ENCODE results near the gene PPP2R3A.
"Not testable (repeated sequence)": the region's sequence is repeated elsewhere in the genome, so short reads cannot be mapped to it uniquely, and the experiment has no call there.

PPP2R3A gene

DNA sequence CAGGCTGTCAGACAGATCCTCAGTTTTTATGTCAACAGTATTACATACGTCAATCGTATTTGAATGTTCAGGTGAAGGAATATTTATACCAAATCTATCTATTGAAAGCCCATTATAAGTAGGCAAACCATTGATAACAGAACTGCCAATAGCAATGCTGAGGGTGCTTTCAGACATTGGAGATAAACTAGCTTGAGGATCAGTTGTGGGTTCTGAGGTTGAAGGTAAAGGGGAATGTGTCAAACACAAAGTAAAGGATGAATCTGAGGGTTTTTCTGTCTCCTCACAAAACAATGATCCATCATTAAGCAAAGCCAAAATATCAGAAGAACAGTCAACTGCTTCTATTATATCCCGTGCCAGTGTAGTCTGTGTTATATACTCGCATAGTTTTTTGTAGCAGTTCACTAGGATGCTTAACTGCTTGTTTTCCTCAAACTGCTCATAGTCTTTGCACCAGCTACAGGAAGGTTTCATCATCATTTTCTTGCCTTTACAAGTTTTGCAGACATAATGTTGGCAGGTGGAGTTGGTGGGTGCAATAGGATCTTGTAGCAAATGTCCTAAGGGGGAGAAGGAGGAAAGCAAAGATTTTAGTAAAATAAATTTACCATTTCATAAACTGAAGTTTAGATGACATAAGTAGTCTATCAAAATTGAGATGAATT, 186.8 kb downstream of the PPP2R3A start:
- Mint-ChIP-seq H3K27me3 (ENCODE audit: low read depth, poor library complexity) (no peaks in the 10 kb centered on the region), H3K9me3 (peaks cover 2% of the 10 kb centered on the region), H3K36me3 (ENCODE audit: low read depth) (peaks cover 62% of the 10 kb centered on the region), H3K4me1 (peaks cover 5% of the 10 kb centered on the region), H3K4me3 (no peak overlapping the region), H3K27ac (peak overlapping the region; percentile 90)
- no peak for DNase-seq
- TF ChIP-seq, protein P1, sequence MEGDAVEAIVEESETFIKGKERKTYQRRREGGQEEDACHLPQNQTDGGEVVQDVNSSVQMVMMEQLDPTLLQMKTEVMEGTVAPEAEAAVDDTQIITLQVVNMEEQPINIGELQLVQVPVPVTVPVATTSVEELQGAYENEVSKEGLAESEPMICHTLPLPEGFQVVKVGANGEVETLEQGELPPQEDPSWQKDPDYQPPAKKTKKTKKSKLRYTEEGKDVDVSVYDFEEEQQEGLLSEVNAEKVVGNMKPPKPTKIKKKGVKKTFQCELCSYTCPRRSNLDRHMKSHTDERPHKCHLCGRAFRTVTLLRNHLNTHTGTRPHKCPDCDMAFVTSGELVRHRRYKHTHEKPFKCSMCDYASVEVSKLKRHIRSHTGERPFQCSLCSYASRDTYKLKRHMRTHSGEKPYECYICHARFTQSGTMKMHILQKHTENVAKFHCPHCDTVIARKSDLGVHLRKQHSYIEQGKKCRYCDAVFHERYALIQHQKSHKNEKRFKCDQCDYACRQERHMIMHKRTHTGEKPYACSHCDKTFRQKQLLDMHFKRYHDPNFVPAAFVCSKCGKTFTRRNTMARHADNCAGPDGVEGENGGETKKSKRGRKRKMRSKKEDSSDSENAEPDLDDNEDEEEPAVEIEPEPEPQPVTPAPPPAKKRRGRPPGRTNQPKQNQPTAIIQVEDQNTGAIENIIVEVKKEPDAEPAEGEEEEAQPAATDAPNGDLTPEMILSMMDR (IDR thresholded peaks at IDR 0.05): no peak

DNA sequence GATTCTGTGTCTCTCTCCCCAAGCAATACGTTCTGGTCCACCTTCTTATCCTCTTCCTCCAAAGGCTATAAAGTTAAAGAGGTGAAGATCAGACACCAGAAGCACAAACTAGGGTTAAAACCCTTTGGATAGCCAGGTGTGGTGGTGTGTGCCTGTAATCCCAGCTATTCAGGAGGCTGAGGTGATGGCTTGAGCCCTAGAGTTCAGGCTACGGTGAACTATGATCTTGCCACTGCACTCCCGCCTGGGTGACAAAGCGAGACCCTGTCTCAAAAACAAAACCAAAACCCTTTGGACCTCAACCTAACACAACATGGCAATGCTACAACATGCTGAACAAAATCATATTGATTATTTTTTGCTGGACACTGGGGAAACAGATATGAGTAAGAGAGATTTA, 187.4 kb downstream of the PPP2R3A start:
- no peak overlapping the region for H3K4me3 Mint-ChIP-seq
- H3K27me3 Mint-ChIP-seq (ENCODE audit: low read depth, poor library complexity): no peaks in the 10 kb centered on the region
- peaks cover 8% of the 10 kb centered on the region for H3K9me3 Mint-ChIP-seq
- peak overlapping the region; percentile 90 for H3K27ac Mint-ChIP-seq
- H3K36me3 Mint-ChIP-seq (ENCODE audit: low read depth): peaks cover 62% of the 10 kb centered on the region
- TF ChIP-seq, protein P1 (IDR thresholded peaks at IDR 0.05): no peak
- no peak for DNase-seq
- peaks cover 5% of the 10 kb centered on the region for H3K4me1 Mint-ChIP-seq

DNA sequence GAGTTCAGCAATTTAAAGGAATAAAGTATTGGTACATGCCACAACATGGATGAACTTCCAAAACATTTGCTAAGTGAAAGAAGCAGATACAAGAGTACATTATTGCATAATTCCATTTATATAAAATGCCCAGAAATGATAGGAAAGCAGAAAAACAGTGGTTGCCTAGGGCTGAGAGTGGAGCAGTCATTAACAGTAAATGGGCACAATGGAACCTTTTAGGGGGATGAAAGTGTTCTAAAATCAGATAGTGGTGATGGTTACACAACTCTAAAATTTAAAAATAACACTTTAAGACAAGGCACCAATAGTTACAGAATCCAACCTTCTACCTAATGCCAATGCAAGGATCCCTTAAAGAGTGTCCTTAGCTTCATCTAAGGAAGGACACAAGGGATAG, 196.0 kb downstream of the PPP2R3A start:
- TF ChIP-seq, protein P1 (IDR thresholded peaks at IDR 0.05): no peak
- peaks cover 16% of the 10 kb centered on the region for H3K4me1 Mint-ChIP-seq
- no peaks in the 10 kb centered on the region for H3K27me3 Mint-ChIP-seq (ENCODE audit: low read depth, poor library complexity)

DNA sequence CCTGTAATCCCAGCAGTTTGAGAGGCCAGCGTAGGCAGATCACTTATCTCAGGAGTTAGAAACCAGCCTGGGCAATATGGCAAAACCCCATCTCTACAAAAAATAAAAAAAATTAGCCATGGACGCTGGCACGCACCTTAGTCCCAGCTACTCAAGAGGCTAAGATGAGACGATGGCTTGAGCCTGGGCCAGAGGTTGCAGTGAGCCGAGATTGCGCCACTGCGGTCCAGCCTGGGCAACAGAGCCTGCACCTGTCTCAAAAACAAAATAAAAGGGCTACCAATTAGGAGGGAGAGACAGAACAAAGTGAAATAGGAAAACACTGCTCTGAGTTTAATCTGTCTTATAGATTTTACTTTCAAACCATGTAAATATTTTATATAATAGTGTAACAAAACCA, 196.8 kb downstream of the PPP2R3A start:
- TF ChIP-seq, protein P1 (IDR thresholded peaks at IDR 0.05): no peak
- H3K27ac Mint-ChIP-seq: no peak overlapping the region
- peaks cover 76% of the 10 kb centered on the region for H3K36me3 Mint-ChIP-seq (ENCODE audit: low read depth)
- H3K4me3 Mint-ChIP-seq: no peak overlapping the region
- H3K4me1 Mint-ChIP-seq: peaks cover 24% of the 10 kb centered on the region
- peaks cover 56% of the 10 kb centered on the region for H3K9me3 Mint-ChIP-seq
- no peaks in the 10 kb centered on the region for H3K27me3 Mint-ChIP-seq (ENCODE audit: low read depth, poor library complexity)
- no peak for DNase-seq

More for the DNA sequence above, 196.0 kb downstream of the PPP2R3A start:
- Mint-ChIP-seq H3K27ac (no peak overlapping the region), H3K4me3 (no peak overlapping the region), H3K9me3 (peaks cover 58% of the 10 kb centered on the region), H3K36me3 (ENCODE audit: low read depth) (peaks cover 75% of the 10 kb centered on the region)
- DNase-seq: no peak

DNA sequence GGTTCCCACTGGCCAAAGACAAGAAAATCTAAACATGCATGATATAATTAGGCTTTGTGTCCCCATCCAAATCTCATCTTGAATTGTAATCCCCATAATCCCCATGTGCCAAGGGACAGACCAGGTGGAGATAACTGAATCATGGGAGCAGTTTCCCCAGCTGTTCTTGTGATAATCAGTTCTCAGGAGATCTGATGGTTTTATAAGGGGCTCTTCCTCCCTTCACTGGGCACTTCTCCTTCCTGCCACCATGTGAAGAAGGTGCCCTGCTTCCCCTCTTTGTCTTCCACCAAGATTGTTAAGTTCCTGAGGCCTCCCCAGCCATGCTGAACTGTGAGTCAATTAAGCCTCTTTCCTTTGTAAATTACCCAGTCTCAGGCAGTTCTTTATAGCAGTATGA, 198.1 kb downstream of the PPP2R3A start:
- not testable (repeated sequence) for H3K27me3 Mint-ChIP-seq (ENCODE audit: low read depth, poor library complexity); DNase-seq; H3K4me3 Mint-ChIP-seq
- peaks cover 76% of the 10 kb centered on the region for H3K36me3 Mint-ChIP-seq (ENCODE audit: low read depth)
- H3K27ac Mint-ChIP-seq: peak overlapping the region; percentile 85
- peaks cover 26% of the 10 kb centered on the region for H3K4me1 Mint-ChIP-seq
- H3K9me3 Mint-ChIP-seq: peaks cover 55% of the 10 kb centered on the region

DNA sequence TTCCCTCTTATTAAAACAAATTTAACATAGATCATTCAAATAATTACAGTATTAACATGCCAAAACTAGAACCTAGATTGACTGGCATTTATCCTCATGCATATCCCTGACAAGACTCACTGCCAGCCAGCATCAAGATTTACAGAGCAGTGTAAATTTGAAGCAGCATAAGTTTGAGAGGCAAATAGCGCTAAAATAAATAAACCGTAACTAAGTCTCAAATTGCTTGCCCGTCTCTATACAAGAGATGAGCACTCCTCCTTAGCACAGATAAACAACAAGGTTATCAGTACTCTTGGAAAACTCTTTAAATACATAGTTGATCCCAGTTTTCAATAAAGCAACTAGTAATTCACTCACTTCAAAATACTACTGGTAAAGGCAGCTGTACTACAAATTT, 201.0 kb downstream of the PPP2R3A start:
- Mint-ChIP-seq H3K36me3 (ENCODE audit: low read depth) (peaks cover 62% of the 10 kb centered on the region), H3K4me1 (peaks cover 26% of the 10 kb centered on the region), H3K27ac (no peak overlapping the region), H3K9me3 (peaks cover 34% of the 10 kb centered on the region), H3K27me3 (ENCODE audit: low read depth, poor library complexity) (no peaks in the 10 kb centered on the region), H3K4me3 (peak overlapping the region; percentile 11)
- TF ChIP-seq, protein P1 (IDR thresholded peaks at IDR 0.05): no peak
- DNase-seq: no peak

DNA sequence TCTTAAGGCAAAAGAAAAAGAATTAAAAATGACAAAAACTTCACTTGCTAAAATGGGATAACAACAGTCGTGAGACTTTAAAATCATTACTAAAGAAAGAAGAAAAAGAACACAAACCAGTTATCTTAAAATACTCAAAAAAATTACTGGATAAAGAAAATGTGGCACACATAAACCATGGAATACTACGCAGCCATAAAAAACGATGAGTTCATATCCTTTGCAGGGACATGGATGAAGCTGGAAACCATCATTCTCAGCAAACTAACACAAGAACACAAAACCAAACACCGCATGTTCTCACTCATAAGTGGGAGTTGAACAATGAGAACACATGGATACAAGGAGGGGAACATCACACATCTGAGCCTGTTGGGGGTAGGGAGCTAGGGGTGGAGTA, 202.7 kb downstream of the PPP2R3A start:
- not testable (repeated sequence) for H3K4me3 Mint-ChIP-seq; DNase-seq; H3K27me3 Mint-ChIP-seq (ENCODE audit: low read depth, poor library complexity); H3K27ac Mint-ChIP-seq
- Mint-ChIP-seq H3K4me1 (peaks cover 26% of the 10 kb centered on the region), H3K36me3 (ENCODE audit: low read depth) (peaks cover 48% of the 10 kb centered on the region), H3K9me3 (peaks cover 24% of the 10 kb centered on the region)
